ENCODE measurements around the gene RNF180.

GRCh38 chr5:64163746-64164145 lies 1.9 kb upstream of the RNF180 start:
- no peak for TF ChIP-seq CTCF (IDR thresholded peaks at IDR 0.05; ENCODE audit: low read length)
- TF ChIP-seq EZH2 (IDR thresholded peaks at IDR 0.05; ENCODE audit: borderline replicate concordance, low read length), result no peak
